ENCODE measurements around the gene IFNL4.

- no peak for TF ChIP-seq CTCF (conservative IDR thresholded peaks at IDR 0.05; ENCODE audit: low read depth, low read length)
- TF ChIP-seq EZH2 (IDR thresholded peaks at IDR 0.05; ENCODE audit: borderline replicate concordance, low read depth, low read length, poor library complexity, severe bottlenecking) = no peak
Measured at GRCh38 chr19:39253374-39254149, 4.9 kb upstream of the IFNL4 start.

All from A673 (cell line).